HG02943 (cell line): Measurements from ENCODE around the gene PHKA2.

ENCODE experiments used
- ATAC-seq: cut with Tn5 transposase; IDR thresholded peaks from one replicate; pipeline ENCODE4 v1.9.1; 2021; ENCODE audit warnings: mild to moderate bottlenecking, low read depth, moderate library complexity; ENCODE audit not compliant: unreplicated experiment

PHKA2 gene

GRCh38 chrX:18933617-18934016, 50.3 kb downstream of the PHKA2 start:
- no peak for ATAC-seq

- no peak for ATAC-seq
Observed at GRCh38 chrX:18931972-18932371, 51.9 kb downstream of the PHKA2 start.

GRCh38 chrX:18929775-18930174, 54.1 kb downstream of the PHKA2 start:
- ATAC-seq = no peak

- ATAC-seq = no peak
Observed at GRCh38 chrX:18927558-18927957, 56.4 kb downstream of the PHKA2 start.

- no peak for ATAC-seq
Observed at GRCh38 chrX:18924507-18925088, 59.3 kb downstream of the PHKA2 start.

- no peak for ATAC-seq
Observed at GRCh38 chrX:18920566-18920965, 63.3 kb downstream of the PHKA2 start.

- no peak for ATAC-seq
Observed at GRCh38 chrX:18920079-18920478, 63.8 kb downstream of the PHKA2 start.

GRCh38 chrX:18917831-18918230, 66.1 kb downstream of the PHKA2 start:
- ATAC-seq = no peak

- no peak for ATAC-seq
Observed at GRCh38 chrX:18906286-18906685, 77.6 kb downstream of the PHKA2 start.

GRCh38 chrX:18900401-18900976, 83.4 kb downstream of the PHKA2 start:
- ATAC-seq = no peak

GRCh38 chrX:18899796-18900380, 84.0 kb downstream of the PHKA2 start:
- ATAC-seq = no peak

- ATAC-seq = no peak
Observed at GRCh38 chrX:18898492-18898891, 85.4 kb downstream of the PHKA2 start.

- ATAC-seq = no peak
Observed at GRCh38 chrX:18898091-18898490, 85.8 kb downstream of the PHKA2 start.

- no peak for ATAC-seq
Observed at GRCh38 chrX:18897611-18898010, 86.3 kb downstream of the PHKA2 start.

- no peak for ATAC-seq
Observed at GRCh38 chrX:18896680-18897544, 87.0 kb downstream of the PHKA2 start.

GRCh38 chrX:18895189-18895951, 88.5 kb downstream of the PHKA2 start:
- ATAC-seq = no peak

- ATAC-seq = no peak
Observed at GRCh38 chrX:18894156-18894555, 89.8 kb downstream of the PHKA2 start.

- ATAC-seq = no peak
Observed at GRCh38 chrX:18893536-18893935, 90.4 kb downstream of the PHKA2 start.

GRCh38 chrX:18892899-18893298, 91.0 kb downstream of the PHKA2 start:
- no peak for ATAC-seq

GRCh38 chrX:18891548-18891945, 92.4 kb downstream of the PHKA2 start:
- ATAC-seq = no peak
